HG03520 (cell line): ENCODE measurements around the gene GSG1L2.
"Not testable (repeated sequence)": the region's sequence is repeated elsewhere in the genome, so short reads cannot be mapped to it uniquely, and the experiment has no call there.

ENCODE experiments used
- ATAC-seq: cut with Tn5 transposase; IDR thresholded peaks from one replicate; pipeline ENCODE4 v1.9.1; 2021; ENCODE audit warnings: mild to moderate bottlenecking, moderate library complexity; ENCODE audit not compliant: unreplicated experiment

The GSG1L2 gene

GRCh38 chr17:9790889-9791876 is 30.7 kb downstream of the GSG1L2 start, which contains the start of gene DHRS7C:
TSS of gene DHRS7C (minus strand) at chr17:9791592. CDS start at chr17:9791284, 308 bp downstream.
- ATAC-seq, result no peak

GRCh38 chr17:9790316-9790715 is 31.6 kb downstream of the GSG1L2 start:
- no peak for ATAC-seq

- ATAC-seq, result no peak
Measured at GRCh38 chr17:9788601-9789000, 33.3 kb downstream of the GSG1L2 start.

- no peak for ATAC-seq
Measured at GRCh38 chr17:9784544-9784943, 37.3 kb downstream of the GSG1L2 start.

GRCh38 chr17:9783465-9783864 is 38.4 kb downstream of the GSG1L2 start:
- ATAC-seq, result not testable (repeated sequence)

GRCh38 chr17:9783050-9783449 is 38.8 kb downstream of the GSG1L2 start:
- ATAC-seq, result no peak

GRCh38 chr17:9780552-9780951 is 41.3 kb downstream of the GSG1L2 start:
- no peak for ATAC-seq

- ATAC-seq, result no peak
Measured at GRCh38 chr17:9776911-9777310, 45.0 kb downstream of the GSG1L2 start.

- no peak for ATAC-seq
Measured at GRCh38 chr17:9772658-9773057, 49.2 kb downstream of the GSG1L2 start.

- ATAC-seq, result no peak
Measured at GRCh38 chr17:9771465-9771864, 50.4 kb downstream of the GSG1L2 start.

GRCh38 chr17:9769036-9769695 is 52.7 kb downstream of the GSG1L2 start:
- no peak for ATAC-seq

GRCh38 chr17:9768381-9768934 is 53.4 kb downstream of the GSG1L2 start:
- no peak for ATAC-seq

- no peak for ATAC-seq
Measured at GRCh38 chr17:9767432-9767991, 54.4 kb downstream of the GSG1L2 start.

- ATAC-seq, result no peak
Measured at GRCh38 chr17:9766970-9767369, 54.9 kb downstream of the GSG1L2 start.

GRCh38 chr17:9765322-9765721 is 56.6 kb downstream of the GSG1L2 start:
- ATAC-seq, result no peak

- ATAC-seq, result no peak
Measured at GRCh38 chr17:9763643-9764042, 58.2 kb downstream of the GSG1L2 start.

- no peak for ATAC-seq
Measured at GRCh38 chr17:9760266-9760665, 61.6 kb downstream of the GSG1L2 start.

GRCh38 chr17:9755083-9755482 is 66.8 kb downstream of the GSG1L2 start:
- ATAC-seq, result no peak
